Measurements from ENCODE around the gene SUPV3L1.
A peak's percentile ranks its signal among the peaks of the same experiment; 100 is the strongest.
"Not testable (repeated sequence)": the region's sequence is repeated elsewhere in the genome, so short reads cannot be mapped to it uniquely, and the experiment has no call there.

SUPV3L1 gene

GRCh38 chr10:69232736-69233480, 52.9 kb downstream of the SUPV3L1 start:
- no peak for DNase-seq

- no peak for DNase-seq
Observed at GRCh38 chr10:69234447-69234846, 54.4 kb downstream of the SUPV3L1 start.

- DNase-seq, result peak; percentile 63
Observed at GRCh38 chr10:69237528-69238159, 57.6 kb downstream of the SUPV3L1 start.

- DNase-seq, result no peak
Observed at GRCh38 chr10:69239136-69239535, 59.1 kb downstream of the SUPV3L1 start.

GRCh38 chr10:69239816-69240434, 59.9 kb downstream of the SUPV3L1 start:
- no peak for DNase-seq

- no peak for DNase-seq
Observed at GRCh38 chr10:69240455-69240854, 60.4 kb downstream of the SUPV3L1 start.

- no peak for DNase-seq
Observed at GRCh38 chr10:69241575-69241974, 61.5 kb downstream of the SUPV3L1 start.

- DNase-seq, result no peak
Observed at GRCh38 chr10:69242040-69242851, 62.2 kb downstream of the SUPV3L1 start.

GRCh38 chr10:69242852-69243212, 62.8 kb downstream of the SUPV3L1 start:
- peak; percentile 49 for DNase-seq

GRCh38 chr10:69243817-69244216, 63.8 kb downstream of the SUPV3L1 start:
- no peak for DNase-seq

GRCh38 chr10:69246036-69246435, 66.0 kb downstream of the SUPV3L1 start:
- DNase-seq, result no peak

GRCh38 chr10:69246581-69247312, 66.7 kb downstream of the SUPV3L1 start:
- no peak for DNase-seq

GRCh38 chr10:69247313-69247710, 67.3 kb downstream of the SUPV3L1 start:
- no peak for DNase-seq

GRCh38 chr10:69248117-69248730, 68.2 kb downstream of the SUPV3L1 start:
- no peak for DNase-seq

GRCh38 chr10:69250041-69250440, 70.0 kb downstream of the SUPV3L1 start:
- DNase-seq, result no peak

GRCh38 chr10:69251417-69251816, 71.4 kb downstream of the SUPV3L1 start:
- not testable (repeated sequence) for DNase-seq

- no peak for DNase-seq
Observed at GRCh38 chr10:69253171-69253570, 73.1 kb downstream of the SUPV3L1 start.

GRCh38 chr10:69254877-69255276, 74.8 kb downstream of the SUPV3L1 start:
- no peak for DNase-seq

Measured in NCI-H2107 (cell line).